A673 (cell line): ENCODE measurements around the gene CAMK1D. TPM values are rescaled to one million over a fixed set of nuclear protein-coding genes. Genes with fewer than 3 reads are reported as not detected.

Experiments
- BruUV-seq: library from RNA; stranded (reverse); fragments of 400-500 nt; replicated peaks from 2 replicates; lab custom pipeline; 2021; lab: Mats Ljungman, UMichigan
- CTCF ChIA-PET: fragments of 300-600 bp; sonication (Branson Sonifier 250); formaldehyde crosslinking; loops from one replicate; lab custom pipeline; 2022; ENCODE audit warnings: antibody characterized with exemption; lab: Charles Lee
- POLR2A ChIA-PET: fragments of 300-600 bp; sonication (Branson Sonifier 250); formaldehyde crosslinking; loops from one replicate; lab custom pipeline; 2022; ENCODE audit warnings: antibody characterized with exemption; ENCODE audit not compliant: low non-redundant PET; lab: Charles Lee
- DNase-seq: peaks from one replicate; pipeline ENCODE4 v3.0.0-alpha.2; 2015; ENCODE audit warnings: low spot score
- H3K27ac ChIP-seq: fragments of 200-600 bp; sonication (generic); 2 replicates; pipeline ENCODE4 v1.5.1; 2016; ENCODE audit warnings: mixed run types, low read depth, mild to moderate bottlenecking, mixed read lengths, antibody characterized with exemption, low read length; ENCODE audit not compliant: poor library complexity, severe bottlenecking
- H3K27me3 ChIP-seq: fragments of 200-600 bp; sonication (generic); replicated peaks from 2 replicates; pipeline ENCODE4 v1.6.1; 2017; ENCODE audit warnings: mixed run types, low read depth, mild to moderate bottlenecking, mixed read lengths, antibody characterized with exemption, low read length; ENCODE audit not compliant: insufficient read depth, poor library complexity
- H3K36me3 ChIP-seq: fragments of 200-600 bp; sonication (generic); 2 replicates; pipeline ENCODE4 v1.6.1; 2016; ENCODE audit warnings: mixed run types, mild to moderate bottlenecking, mixed read lengths, antibody characterized with exemption, low read length; ENCODE audit not compliant: insufficient read depth, poor library complexity, severe bottlenecking
- H3K4me1 ChIP-seq: fragments of 200-600 bp; sonication (generic); 2 replicates; pipeline ENCODE4 v1.6.1; 2017; ENCODE audit warnings: mixed run types, mild to moderate bottlenecking, mixed read lengths, antibody characterized with exemption, low read length; ENCODE audit not compliant: insufficient read depth, poor library complexity, severe bottlenecking
- H3K4me3 ChIP-seq: fragments of 200-600 bp; sonication (generic); 2 replicates; pipeline ENCODE4 v1.5.1; 2016; ENCODE audit warnings: low read depth, mixed run types, mild to moderate bottlenecking, mixed read lengths, low read length; ENCODE audit not compliant: poor library complexity, severe bottlenecking
- H3K9me3 ChIP-seq: fragments of 200-600 bp; sonication (generic); 2 replicates; pipeline ENCODE4 v1.6.1; 2016; ENCODE audit warnings: mixed run types, low read depth, mild to moderate bottlenecking, mixed read lengths, antibody characterized with exemption, low read length; ENCODE audit not compliant: poor library complexity, severe bottlenecking
- EZH2 ChIP-seq: fragments of 200-600 bp; sonication (generic); IDR thresholded peaks from 2 replicates; pipeline ENCODE4 v1.6.1; 2017; ENCODE audit warnings: borderline replicate concordance, low read depth, mild to moderate bottlenecking, mixed read lengths, antibody characterized with exemption, low read length; ENCODE audit not compliant: poor library complexity, severe bottlenecking
- intact Hi-C: fragments of 100-400 bp; cut with micrococcal nuclease; formaldehyde crosslinking; loops from one replicate; pipeline ENCODE4 v1.10.0; 2022; ENCODE audit not compliant: unreplicated experiment
- total RNA-seq: library from RNA; stranded (reverse); gene quantifications from 2 replicates; pipeline ENCODE4 v1.2.3, GENCODE V29; 2021
- TF ChIP-seq, protein P1 (sequence below): fragments of 300-800, 200-600 bp; sonication (generic); conservative IDR thresholded peaks from 2 replicates; pipeline ENCODE4 v1.5.1; 2017; ENCODE audit warnings: low read depth, mild to moderate bottlenecking, antibody characterized with exemption, low read length, moderate library complexity, mixed read lengths

CAMK1D gene
- total RNA-seq, 1 experiment from 2014 or later = 23.7 TPM

DNA sequence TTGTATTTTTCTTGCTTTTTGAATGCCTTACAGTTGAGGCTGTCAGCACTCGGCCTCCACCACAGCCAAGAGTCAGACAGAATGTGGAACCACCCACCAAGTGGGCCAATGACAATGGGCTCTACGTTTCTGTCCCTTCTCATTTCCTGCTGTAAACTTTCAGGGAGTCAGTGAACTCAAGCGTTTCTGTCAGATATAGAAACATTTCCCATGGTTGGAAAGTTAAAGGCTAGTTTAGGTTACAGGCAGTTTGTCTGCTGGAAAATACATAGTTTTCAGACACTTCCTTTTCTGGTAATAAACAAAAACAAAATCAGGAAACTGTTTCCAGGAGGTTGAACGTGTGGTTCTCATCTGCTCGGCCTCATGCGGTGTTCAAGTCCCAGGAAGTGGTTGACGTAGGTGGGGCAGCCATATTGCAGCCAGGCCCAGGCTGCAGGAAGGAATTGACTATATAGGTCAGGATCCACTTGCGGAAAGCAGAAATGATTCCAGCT is 245.1 kb downstream of the CAMK1D start:
- ChIA-PET CTCF (no interaction called here), POLR2A (no interaction called here)
- no peak for TF ChIP-seq EZH2
- TF ChIP-seq, protein P1, sequence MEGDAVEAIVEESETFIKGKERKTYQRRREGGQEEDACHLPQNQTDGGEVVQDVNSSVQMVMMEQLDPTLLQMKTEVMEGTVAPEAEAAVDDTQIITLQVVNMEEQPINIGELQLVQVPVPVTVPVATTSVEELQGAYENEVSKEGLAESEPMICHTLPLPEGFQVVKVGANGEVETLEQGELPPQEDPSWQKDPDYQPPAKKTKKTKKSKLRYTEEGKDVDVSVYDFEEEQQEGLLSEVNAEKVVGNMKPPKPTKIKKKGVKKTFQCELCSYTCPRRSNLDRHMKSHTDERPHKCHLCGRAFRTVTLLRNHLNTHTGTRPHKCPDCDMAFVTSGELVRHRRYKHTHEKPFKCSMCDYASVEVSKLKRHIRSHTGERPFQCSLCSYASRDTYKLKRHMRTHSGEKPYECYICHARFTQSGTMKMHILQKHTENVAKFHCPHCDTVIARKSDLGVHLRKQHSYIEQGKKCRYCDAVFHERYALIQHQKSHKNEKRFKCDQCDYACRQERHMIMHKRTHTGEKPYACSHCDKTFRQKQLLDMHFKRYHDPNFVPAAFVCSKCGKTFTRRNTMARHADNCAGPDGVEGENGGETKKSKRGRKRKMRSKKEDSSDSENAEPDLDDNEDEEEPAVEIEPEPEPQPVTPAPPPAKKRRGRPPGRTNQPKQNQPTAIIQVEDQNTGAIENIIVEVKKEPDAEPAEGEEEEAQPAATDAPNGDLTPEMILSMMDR = no peak
- Histone ChIP-seq H3K4me3 (no peak overlapping the region), H3K4me1 (peaks cover 20% of the 10 kb centered on the region), H3K36me3 (no peaks in the 10 kb centered on the region), H3K27me3 (no peaks in the 10 kb centered on the region), H3K27ac (no peak overlapping the region), H3K9me3 (peaks cover 5% of the 10 kb centered on the region)
- no TSS peak for BruUV-seq
- DNase-seq = no peak
- intact Hi-C loops = no loop called here

DNA sequence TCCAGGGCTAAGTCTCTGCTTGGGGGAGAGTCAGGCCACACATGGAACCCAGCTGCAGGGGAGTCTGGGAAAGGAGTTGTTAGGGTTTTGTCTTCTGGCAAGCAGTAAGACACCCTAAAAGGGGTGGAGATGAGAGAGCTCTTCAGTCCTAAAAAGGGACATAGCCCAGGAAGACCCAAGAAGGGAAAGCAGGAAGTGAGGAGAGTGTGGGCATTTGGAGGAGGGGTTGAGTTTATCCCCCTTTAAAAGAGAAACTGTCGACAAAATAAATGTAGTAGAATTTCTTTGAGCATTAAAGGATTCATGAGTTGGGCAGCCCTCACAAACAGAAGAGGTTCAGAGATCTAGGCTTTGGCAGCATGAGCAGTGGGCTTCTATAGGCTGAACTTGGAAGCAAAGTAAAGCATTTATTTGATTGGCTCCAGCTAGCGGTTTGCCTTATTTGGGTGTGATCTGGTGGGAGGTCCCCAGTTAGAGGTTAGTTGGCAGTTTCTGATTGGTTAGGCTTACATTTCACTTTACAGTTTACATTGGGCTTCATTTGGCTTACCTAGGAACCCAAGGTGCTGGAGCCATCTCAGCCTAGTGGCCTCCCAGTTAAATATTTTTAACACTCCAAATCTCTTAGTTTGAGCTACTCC is 246.7 kb downstream of the CAMK1D start:
- H3K27ac ChIP-seq = no peak overlapping the region
- no peak for DNase-seq
- H3K4me1 ChIP-seq = peaks cover 20% of the 10 kb centered on the region
- TF ChIP-seq, protein P1 = no peak
- no peak for TF ChIP-seq EZH2
- ChIA-PET POLR2A (no interaction called here), CTCF (no interaction called here)
- H3K9me3 ChIP-seq = peaks cover 5% of the 10 kb centered on the region
- intact Hi-C loops = no loop called here
- H3K27me3 ChIP-seq = no peaks in the 10 kb centered on the region
- H3K4me3 ChIP-seq = no peak overlapping the region
- no TSS peak for BruUV-seq
- no peaks in the 10 kb centered on the region for H3K36me3 ChIP-seq

GRCh38 chr10:12597176-12597575 is 247.8 kb downstream of the CAMK1D start:
- intact Hi-C loops = no loop called here
- CTCF ChIA-PET = interaction anchor here (0.6 kb wide), 1 partner anchor 236 kb away, joined by 4 read pairs; no protein-coding TSS in a partner anchor
- POLR2A ChIA-PET = no interaction called here

More at GRCh38 chr10:12597176-12597575, 247.8 kb downstream of the CAMK1D start:
- Histone ChIP-seq H3K9me3 (peaks cover 5% of the 10 kb centered on the region), H3K4me1 (peaks cover 20% of the 10 kb centered on the region), H3K27ac (peak overlapping the region; percentile 28), H3K36me3 (no peaks in the 10 kb centered on the region), H3K27me3 (no peaks in the 10 kb centered on the region), H3K4me3 (no peak overlapping the region)
- DNase-seq = no peak
- no TSS peak for BruUV-seq
- TF ChIP-seq EZH2 = no peak
- TF ChIP-seq, protein P1 = no peak
